ENCODE results near the gene GABRR3.

The GABRR3 gene

GRCh38 chr3:97954228-97954827 is 80.8 kb downstream of the GABRR3 start:
- no peak for DNase-seq (ENCODE audit: low spot score)

- DNase-seq (ENCODE audit: low spot score), result no peak
These were observed 82.2 kb downstream of the GABRR3 start for GRCh38 chr3:97952872-97953271.

- peak; percentile 47 for DNase-seq (ENCODE audit: low spot score)
These were observed 82.8 kb downstream of the GABRR3 start for GRCh38 chr3:97952280-97952679.

GRCh38 chr3:97950360-97950759 is 84.8 kb downstream of the GABRR3 start:
- no peak for DNase-seq (ENCODE audit: low spot score)

GRCh38 chr3:97949743-97950142 is 85.4 kb downstream of the GABRR3 start:
- no peak for DNase-seq (ENCODE audit: low spot score)

- DNase-seq (ENCODE audit: low spot score), result no peak
These were observed 86.0 kb downstream of the GABRR3 start for GRCh38 chr3:97949110-97949485.

- no peak for DNase-seq (ENCODE audit: low spot score)
These were observed 86.6 kb downstream of the GABRR3 start for GRCh38 chr3:97948351-97949109.

GRCh38 chr3:97942801-97943546 is 92.1 kb downstream of the GABRR3 start:
- DNase-seq (ENCODE audit: low spot score), result no peak

GRCh38 chr3:97940034-97940433 is 95.1 kb downstream of the GABRR3 start:
- no peak for DNase-seq (ENCODE audit: low spot score)

GRCh38 chr3:97939401-97939800 is 95.7 kb downstream of the GABRR3 start:
- DNase-seq (ENCODE audit: low spot score), result no peak

GRCh38 chr3:97938444-97938843 is 96.7 kb downstream of the GABRR3 start:
- DNase-seq (ENCODE audit: low spot score), result no peak

- no peak for DNase-seq (ENCODE audit: low spot score)
These were observed 97.9 kb downstream of the GABRR3 start for GRCh38 chr3:97937205-97937604.

- DNase-seq (ENCODE audit: low spot score), result no peak
These were observed 99.3 kb downstream of the GABRR3 start for GRCh38 chr3:97935842-97936241.

All from AG20443 (cell line).